HUES64 (cell line): ENCODE data around the gene CHST3.

Experiments used
- H3K27ac ChIP-seq: 2 replicates; pipeline ENCODE4 v1.7.0; 2013; ENCODE audit warnings: low read depth, low read length, inconsistent platforms
- H3K27me3 ChIP-seq: 2 replicates; pipeline ENCODE4 v1.6.1; 2013; ENCODE audit warnings: mild to moderate bottlenecking, low read length; ENCODE audit not compliant: insufficient read depth
- H3K36me3 ChIP-seq: 2 replicates; pipeline ENCODE4 v1.6.1; 2013; ENCODE audit warnings: mild to moderate bottlenecking, low read length; ENCODE audit not compliant: insufficient read depth
- H3K4me1 ChIP-seq: 2 replicates; pipeline ENCODE4 v1.6.1; 2013; ENCODE audit warnings: mild to moderate bottlenecking, low read length, moderate library complexity; ENCODE audit not compliant: insufficient read depth
- H3K4me3 ChIP-seq: 2 replicates; pipeline ENCODE4 v1.5.1; 2013; ENCODE audit warnings: mild to moderate bottlenecking, low read length, moderate library complexity
- H3K9ac ChIP-seq: 2 replicates; pipeline ENCODE4 v1.6.1; 2013; ENCODE audit warnings: mild to moderate bottlenecking, low read depth, low read length
- H3K9me3 ChIP-seq: 2 replicates; pipeline ENCODE4 v1.6.1; 2013; ENCODE audit warnings: low read depth, low read length; ENCODE audit not compliant: insufficient read depth
- WGBS: fragments of 150-250, 120-280 bp; methylation state at CpG from one replicate; pipeline ENCODE4 v1.1.7; 2013; ENCODE audit warnings: missing lambda C conversion rate; 5-methylcytosine and 5-hydroxymethylcytosine counted together

The CHST3 gene

GRCh38 chr10:71968553-71969474, 4.6 kb downstream of the CHST3 start:
- peaks cover 21% of the 10 kb centered on the region for H3K27me3 ChIP-seq
- peaks cover 21% of the 10 kb centered on the region for H3K4me1 ChIP-seq
- 76% methylated on average over 11 of the region's 11 CpGs for WGBS
- no peaks in the 10 kb centered on the region for H3K9me3 ChIP-seq
- no peaks in the 10 kb centered on the region for H3K36me3 ChIP-seq
- H3K9ac ChIP-seq: no peak overlapping the region
- H3K27ac ChIP-seq: no peak overlapping the region
- no peak overlapping the region for H3K4me3 ChIP-seq

- WGBS: 77% methylated on average over 10 of the region's 10 CpGs
- peaks cover 16% of the 10 kb centered on the region for H3K27me3 ChIP-seq
- no peak overlapping the region for H3K4me3 ChIP-seq
- H3K27ac ChIP-seq: no peak overlapping the region
- H3K9ac ChIP-seq: no peak overlapping the region
- H3K4me1 ChIP-seq: peaks cover 21% of the 10 kb centered on the region
- no peaks in the 10 kb centered on the region for H3K36me3 ChIP-seq
- H3K9me3 ChIP-seq: no peaks in the 10 kb centered on the region
Observed at GRCh38 chr10:71969929-71970328, 5.7 kb downstream of the CHST3 start.

- Histone ChIP-seq H3K27ac (no peak overlapping the region), H3K9me3 (no peaks in the 10 kb centered on the region), H3K9ac (no peak overlapping the region), H3K4me1 (peaks cover 17% of the 10 kb centered on the region), H3K4me3 (no peak overlapping the region), H3K36me3 (no peaks in the 10 kb centered on the region), H3K27me3 (peaks cover 12% of the 10 kb centered on the region)
- 48% methylated on average over 10 of the region's 10 CpGs for WGBS
Observed at GRCh38 chr10:71970331-71970730, 6.1 kb downstream of the CHST3 start.

- Histone ChIP-seq H3K36me3 (no peaks in the 10 kb centered on the region), H3K9ac (no peak overlapping the region), H3K27me3 (peaks cover 6% of the 10 kb centered on the region), H3K27ac (no peak overlapping the region), H3K4me1 (peaks cover 11% of the 10 kb centered on the region), H3K9me3 (no peaks in the 10 kb centered on the region), H3K4me3 (no peak overlapping the region)
- WGBS: 87% methylated on average over 4 of the region's 4 CpGs
Observed at GRCh38 chr10:71970869-71971268, 6.7 kb downstream of the CHST3 start.

GRCh38 chr10:71971311-71971731, 7.1 kb downstream of the CHST3 start:
- 92% methylated on average over 13 of the region's 13 CpGs for WGBS
- Histone ChIP-seq H3K9ac (no peak overlapping the region), H3K27ac (no peak overlapping the region), H3K27me3 (peaks cover 2% of the 10 kb centered on the region; the same call in 1 of the 2 replicates), H3K36me3 (no peaks in the 10 kb centered on the region), H3K9me3 (no peaks in the 10 kb centered on the region), H3K4me3 (no peak overlapping the region), H3K4me1 (peaks cover 10% of the 10 kb centered on the region; the same call in 1 of the 2 replicates)

GRCh38 chr10:71971769-71972555, 7.8 kb downstream of the CHST3 start:
- peaks cover 14% of the 10 kb centered on the region; the same call in 1 of the 2 replicates for H3K4me1 ChIP-seq
- no peak overlapping the region for H3K9ac ChIP-seq
- WGBS: 93% methylated on average over 21 of the region's 21 CpGs
- no peak overlapping the region for H3K27ac ChIP-seq
- H3K4me3 ChIP-seq: no peak overlapping the region
- H3K9me3 ChIP-seq: no peaks in the 10 kb centered on the region
- no peaks in the 10 kb centered on the region for H3K36me3 ChIP-seq
- no peaks in the 10 kb centered on the region for H3K27me3 ChIP-seq

- Histone ChIP-seq H3K4me1 (peaks cover 14% of the 10 kb centered on the region; the same call in 1 of the 2 replicates), H3K9ac (no peak overlapping the region), H3K9me3 (no peaks in the 10 kb centered on the region), H3K27ac (no peak overlapping the region), H3K4me3 (no peak overlapping the region), H3K36me3 (no peaks in the 10 kb centered on the region), H3K27me3 (no peaks in the 10 kb centered on the region)
- 85% methylated on average over 14 of the region's 14 CpGs for WGBS
Observed at GRCh38 chr10:71972746-71973695, 8.8 kb downstream of the CHST3 start.

- Histone ChIP-seq H3K4me1 (peaks cover 17% of the 10 kb centered on the region; the same call in 1 of the 2 replicates), H3K9me3 (no peaks in the 10 kb centered on the region), H3K27me3 (no peaks in the 10 kb centered on the region), H3K9ac (no peak overlapping the region), H3K36me3 (no peaks in the 10 kb centered on the region), H3K27ac (no peak overlapping the region), H3K4me3 (no peak overlapping the region)
- 82% methylated on average over 9 of the region's 9 CpGs for WGBS
Observed at GRCh38 chr10:71973777-71974488, 9.7 kb downstream of the CHST3 start.

GRCh38 chr10:71974489-71975021, 10.4 kb downstream of the CHST3 start:
- Histone ChIP-seq H3K27ac (no peak overlapping the region), H3K9ac (no peak overlapping the region), H3K27me3 (no peaks in the 10 kb centered on the region), H3K9me3 (no peaks in the 10 kb centered on the region), H3K4me1 (peaks cover 20% of the 10 kb centered on the region), H3K36me3 (no peaks in the 10 kb centered on the region), H3K4me3 (no peak overlapping the region)
- 89% methylated on average over 6 of the region's 6 CpGs for WGBS
